Adrenal gland (tissue), 12 donors: ENCODE data around the gene AOC1. TPM values are rescaled to one million over a fixed set of nuclear protein-coding genes. Genes with fewer than 3 reads are reported as not detected.

Experiments
- DNase-seq, 7 donors: peaks; one replicate each; pipeline ENCODE4 v3.0.0-alpha.2; 2019 to 2020
- H3K27ac ChIP-seq, 5 donors: fragments of 200-600 bp; sonication (generic) in 4 of 5; 1 replicate in 3 of 5; 2 replicates in 2 of 5; pipeline versions ENCODE4 v1.5.1 to v1.8.0; 2016 to 2020; ENCODE audit warnings: mild to moderate bottlenecking in 1 of 5
- H3K27me3 ChIP-seq: fragments of 200-600 bp; 2 replicates; pipeline ENCODE4 v1.8.0; 2021
- H3K36me3 ChIP-seq, 2 donors: fragments of 200-600 bp; replicated peaks in 1 of 2; 1 replicate in 1 of 2; 2 replicates in 1 of 2; pipeline versions ENCODE4 v1.5.1 to v1.8.0; 2018 to 2022
- H3K4me1 ChIP-seq, 2 donors: fragments of 200-600 bp; replicated peaks in 1 of 2; 1 replicate in 1 of 2; 2 replicates in 1 of 2; pipeline versions ENCODE4 v1.5.1 to v1.8.0; 2018 to 2021
- H3K4me3 ChIP-seq, 4 donors: fragments of 200-600 bp; sonication (generic) in 3 of 4; one replicate each; pipeline ENCODE4 v1.5.1; 2016 to 2018
- H3K9me3 ChIP-seq, 3 donors: fragments of 200-600 bp; sonication (generic) in 1 of 3; replicated peaks in 1 of 3; 1 replicate in 2 of 3; 2 replicates in 1 of 3; pipeline versions ENCODE4 v1.5.1 to v1.8.0; 2016 to 2021
- POLR2A ChIP-seq, 2 donors: fragments of 450-650 bp; IDR thresholded peaks; one replicate each; pipeline ENCODE4 v1.6.1; 2017; ENCODE audit warnings: antibody characterized with exemption in 2 of 2, mild to moderate bottlenecking in 2 of 2, moderate library complexity in 1 of 2
- WGBS, 4 donors: extraction: QIAGEN DNeasy Blood & Tissue Kit in 2 of 4; methylation state at CpG; one replicate each; pipeline versions ENCODE4 v1.1.5 to v1.1.7; 2013 to 2017; 5-methylcytosine and 5-hydroxymethylcytosine counted together
- intact Hi-C, 2 donors: fragments of 100-400 bp; cut with DNase I; formaldehyde crosslinking; loops; one replicate each; pipeline versions ENCODE4 v1.14.1 to v1.15.0; 2022 to 2023
- polyA plus RNA-seq, 3 donors: library from polyadenylated mRNA; stranded (reverse); fragments of 200-250 nt in 2 of 3; fragments of 350-450 nt in 1 of 3; fragmentation: Illumina TruSeq in 1 of 3; extraction: RNeasy Lipid Tissue Mini Kit (QIAGEN cat#74804) in 1 of 3; gene quantifications; one replicate each; pipeline ENCODE4 v1.2.3, GENCODE V29; 2013 to 2014
- total RNA-seq, 9 donors: library from RNA; depleted of rRNA in 4 of 9; stranded (reverse); fragments of >200 nt in 4 of 9; fragments of 120-200 nt in 1 of 9; fragmentation: NEBNext Ultra II Directional in 1 of 9; extraction: Animal tissue kit (Norgen Biotek cat#: 25700) in 1 of 9; gene quantifications; one replicate each; pipeline versions ENCODE4 v1.1.0 to v1.2.4, GENCODE V29; 2013 to 2023
- TF ChIP-seq, protein P1 (sequence below), 6 experiments: fragments of 450-650 bp in 4 of 6; fragments of 200-600 bp in 2 of 6; sonication (generic) in 1 of 6; IDR thresholded peaks; 1 replicate in 5 of 6; 2 replicates in 1 of 6; pipeline versions ENCODE4 v1.5.1 to v1.8.0; 2016 to 2021; ENCODE audit warnings: antibody characterized with exemption in 6 of 6, mild to moderate bottlenecking in 2 of 6, moderate library complexity in 1 of 6
- donor health status: healthy with polysubstance abuse.
- donor health status: Bipolar disorder and iron deficiency.
- donor health status: DM: yes; HTN: yes; CAD: no.
- donor health status: DM: no; HTN: no; CAD: no.
- donor health status: DM: no; HTN: no; CAD: no.
- donor health status: DM: yes; HTN: yes; CAD: no.

The AOC1 gene
- total and polyA plus RNA-seq, 12 donors: 0.10 to 0.32 (median 0.15) TPM; not detected in 7

DNA sequence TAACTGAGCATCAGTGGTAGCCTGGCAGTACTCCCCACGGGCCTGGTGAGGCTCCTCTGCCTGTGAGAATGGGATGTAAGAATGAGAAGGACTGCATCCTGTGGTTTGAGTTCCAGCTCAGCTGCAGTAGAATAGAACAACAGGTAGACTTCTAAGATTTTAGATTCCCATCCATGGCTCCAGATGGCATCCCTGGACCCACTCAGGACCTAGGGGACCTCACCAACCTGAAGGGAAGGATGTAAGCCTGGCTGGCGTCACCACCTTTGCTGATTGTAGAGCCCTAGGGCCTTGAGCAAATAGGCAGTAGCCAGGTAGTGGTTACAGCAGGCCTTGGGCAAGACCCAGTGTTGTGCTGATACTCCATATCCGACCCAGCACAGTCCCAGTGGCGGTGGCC lies 9.6 kb upstream of the AOC1 start:
- peak in 2 of 7 donors; percentile 5 to 13 for DNase-seq
- intact Hi-C loops: no loop called here

DNA sequence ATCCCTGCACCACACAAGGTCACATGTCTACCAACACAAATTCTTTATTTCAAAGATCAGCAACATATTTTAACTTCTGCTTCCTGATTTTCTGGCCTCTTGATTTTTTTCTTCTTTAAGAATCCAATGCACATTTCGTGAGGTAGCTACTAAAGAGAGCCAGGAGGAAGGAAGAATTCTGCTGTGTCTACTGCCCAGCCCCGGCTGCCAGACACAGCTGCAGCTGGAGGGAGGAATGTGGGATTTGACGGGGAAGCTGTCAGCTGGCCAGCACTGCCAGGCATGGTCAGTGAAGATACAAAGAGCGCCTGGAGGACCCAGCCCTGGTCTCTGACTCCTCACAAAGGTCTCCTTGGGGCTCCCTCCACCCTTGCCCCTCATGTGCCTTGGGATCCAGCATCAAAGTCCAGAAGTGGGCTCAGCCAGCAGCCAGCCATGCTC lies 6.9 kb upstream of the AOC1 start:
- intact Hi-C loops: no loop called here
- DNase-seq: peak in 3 of 7 donors; percentile 28 to 51 (median 29)
- WGBS, 4 donors: 31 to 48% (median 36%) methylated on average over 4 of the region's 4 CpGs
- Histone ChIP-seq H3K36me3 (no peaks in the 10 kb centered on the region), H3K9me3 (no peaks in the 10 kb centered on the region), H3K27me3 (no peaks in the 10 kb centered on the region), H3K4me3 (no peak overlapping the region), H3K4me1 (no peaks in the 10 kb centered on the region), H3K27ac (no peak overlapping the region)
- no peak for TF ChIP-seq POLR2A (IDR thresholded peaks at IDR 0.05)
- TF ChIP-seq, protein P1, sequence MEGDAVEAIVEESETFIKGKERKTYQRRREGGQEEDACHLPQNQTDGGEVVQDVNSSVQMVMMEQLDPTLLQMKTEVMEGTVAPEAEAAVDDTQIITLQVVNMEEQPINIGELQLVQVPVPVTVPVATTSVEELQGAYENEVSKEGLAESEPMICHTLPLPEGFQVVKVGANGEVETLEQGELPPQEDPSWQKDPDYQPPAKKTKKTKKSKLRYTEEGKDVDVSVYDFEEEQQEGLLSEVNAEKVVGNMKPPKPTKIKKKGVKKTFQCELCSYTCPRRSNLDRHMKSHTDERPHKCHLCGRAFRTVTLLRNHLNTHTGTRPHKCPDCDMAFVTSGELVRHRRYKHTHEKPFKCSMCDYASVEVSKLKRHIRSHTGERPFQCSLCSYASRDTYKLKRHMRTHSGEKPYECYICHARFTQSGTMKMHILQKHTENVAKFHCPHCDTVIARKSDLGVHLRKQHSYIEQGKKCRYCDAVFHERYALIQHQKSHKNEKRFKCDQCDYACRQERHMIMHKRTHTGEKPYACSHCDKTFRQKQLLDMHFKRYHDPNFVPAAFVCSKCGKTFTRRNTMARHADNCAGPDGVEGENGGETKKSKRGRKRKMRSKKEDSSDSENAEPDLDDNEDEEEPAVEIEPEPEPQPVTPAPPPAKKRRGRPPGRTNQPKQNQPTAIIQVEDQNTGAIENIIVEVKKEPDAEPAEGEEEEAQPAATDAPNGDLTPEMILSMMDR (IDR thresholded peaks at IDR 0.05): no peak

More for the DNA sequence above, 9.6 kb upstream of the AOC1 start:
- no peaks in the 10 kb centered on the region for H3K27me3 ChIP-seq
- no peak overlapping the region for H3K4me3 ChIP-seq
- H3K9me3 ChIP-seq: no peaks in the 10 kb centered on the region
- H3K4me1 ChIP-seq: no peaks in the 10 kb centered on the region
- TF ChIP-seq POLR2A (IDR thresholded peaks at IDR 0.05): no peak
- WGBS, 4 donors: 60 to 91% (median 72%) methylated on average over 3 to 4 of the region's 4 CpGs
- no peaks in the 10 kb centered on the region for H3K36me3 ChIP-seq
- no peak overlapping the region for H3K27ac ChIP-seq

DNA sequence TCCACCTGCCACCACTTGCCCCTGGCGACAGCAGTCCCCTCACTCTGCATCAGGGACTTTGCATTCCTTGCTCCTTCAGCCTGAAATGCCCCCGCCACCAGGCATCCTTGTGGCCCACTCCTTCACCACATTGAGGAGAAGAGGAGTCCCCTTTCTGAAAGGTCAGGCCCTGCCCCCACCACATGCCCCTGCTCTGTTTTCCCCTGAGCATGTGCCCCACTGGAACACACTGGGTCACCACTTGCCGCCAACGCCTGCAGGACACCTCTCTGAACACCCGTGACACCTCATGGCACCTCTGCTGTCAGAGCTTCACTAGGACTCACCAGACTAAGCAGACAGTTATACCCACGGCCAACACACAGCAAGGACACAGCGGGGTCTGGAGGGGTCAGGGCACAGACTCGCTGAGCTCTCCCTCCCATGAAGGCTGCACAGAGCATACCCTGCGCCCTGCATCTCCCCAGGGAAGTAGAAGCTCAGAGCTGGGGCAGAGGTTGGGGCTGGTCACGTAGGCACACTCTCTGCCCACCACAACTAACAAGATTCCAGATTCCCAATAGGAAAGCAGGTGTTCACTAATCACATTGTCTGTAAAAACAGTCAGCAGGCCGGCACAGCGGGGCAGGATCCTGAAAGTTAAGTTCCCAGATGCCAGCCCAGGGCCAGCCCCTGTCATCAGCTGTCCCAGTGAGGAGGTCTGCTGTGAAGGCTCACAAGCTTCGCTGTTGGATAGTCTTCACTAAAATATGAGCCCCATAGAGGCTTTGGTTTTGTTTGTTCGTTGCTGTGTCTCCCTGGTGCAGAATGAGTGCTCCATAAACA lies 5.8 kb upstream of the AOC1 start:
- Histone ChIP-seq H3K36me3 (no peaks in the 10 kb centered on the region), H3K27ac (no peak overlapping the region), H3K4me3 (no peak overlapping the region), H3K27me3 (no peaks in the 10 kb centered on the region), H3K4me1 (no peaks in the 10 kb centered on the region), H3K9me3 (no peaks in the 10 kb centered on the region)
- 90 to 96% (median 92%) methylated on average over 7 to 14 of the region's 14 CpGs for WGBS, 4 donors
- peak in 2 of 7 donors; percentile 7 to 31 for DNase-seq
- TF ChIP-seq, protein P1 (IDR thresholded peaks at IDR 0.05): no peak
- TF ChIP-seq POLR2A (IDR thresholded peaks at IDR 0.05): no peak
- intact Hi-C loops: no loop called here

DNA sequence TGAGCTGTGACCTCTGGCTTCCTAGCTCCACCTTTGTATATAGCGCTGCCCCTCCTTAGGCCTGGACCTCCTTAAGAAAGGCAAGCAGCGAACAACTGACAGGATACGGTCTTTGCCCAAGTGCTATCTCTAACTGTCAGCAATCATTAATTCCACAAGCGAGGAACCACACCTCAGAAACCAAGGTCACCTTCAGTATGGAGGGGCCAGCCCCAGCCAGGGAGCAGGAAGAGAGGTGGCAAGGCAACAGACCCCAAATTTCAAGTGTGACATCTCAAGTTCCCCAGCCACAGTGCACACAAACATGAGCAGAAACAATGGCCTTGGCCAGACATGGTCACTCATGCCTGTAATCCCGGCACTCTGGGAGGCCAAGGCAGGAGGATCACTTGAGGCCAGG lies 4.8 kb upstream of the AOC1 start:
- no peak overlapping the region for H3K4me3 ChIP-seq
- no peaks in the 10 kb centered on the region for H3K27me3 ChIP-seq
- intact Hi-C loops: no loop called here
- no peaks in the 10 kb centered on the region for H3K4me1 ChIP-seq
- H3K36me3 ChIP-seq: no peaks in the 10 kb centered on the region
- WGBS, 4 donors: 86 to 94% (median 89%) methylated on average over 5 of the region's 5 CpGs
- no peaks in the 10 kb centered on the region for H3K9me3 ChIP-seq
- no peak for TF ChIP-seq POLR2A (IDR thresholded peaks at IDR 0.05)
- TF ChIP-seq, protein P1 (IDR thresholded peaks at IDR 0.05): no peak
- DNase-seq: peak in 1 of 7 donors; percentile 13
- H3K27ac ChIP-seq: no peak overlapping the region
